Parathyroid adenoma (tissue), 2 donors: Measurements from ENCODE around the gene PKP4.
"Not testable (repeated sequence)": the region's sequence is repeated elsewhere in the genome, so short reads cannot be mapped to it uniquely, and the experiment has no call there.

Experiments
- H2AFZ ChIP-seq: fragments of 300-600 bp; sonication (generic); one replicate; pipeline ENCODE4 v1.7.0; 2017; ENCODE audit warnings: antibody characterized with exemption, mild to moderate bottlenecking
- H3K27ac ChIP-seq: fragments of 300-600 bp; sonication (generic); one replicate; pipeline ENCODE4 v1.7.0; 2017
- H3K27me3 ChIP-seq: fragments of 300-600 bp; sonication (generic); one replicate; pipeline ENCODE4 v1.7.0; 2017; ENCODE audit warnings: low read length; ENCODE audit not compliant: control insufficient read depth, insufficient read depth
- H3K36me3 ChIP-seq: fragments of 300-600 bp; sonication (generic); one replicate; pipeline ENCODE4 v1.7.0; 2017; ENCODE audit warnings: low read length; ENCODE audit not compliant: control insufficient read depth, insufficient read depth
- H3K4me1 ChIP-seq: fragments of 300-600 bp; sonication (generic); one replicate; pipeline ENCODE4 v1.7.0; 2017; ENCODE audit warnings: control low read depth
- H3K4me2 ChIP-seq: fragments of 300-600 bp; sonication (generic); one replicate; pipeline ENCODE4 v1.7.0; 2017; ENCODE audit warnings: low read length
- H3K4me3 ChIP-seq: fragments of 300-600 bp; sonication (generic); one replicate; pipeline ENCODE4 v1.7.0; 2017; ENCODE audit warnings: low read depth, low read length
- H3K79me2 ChIP-seq: fragments of 300-600 bp; sonication (generic); one replicate; pipeline ENCODE4 v1.7.0; 2017; ENCODE audit warnings: control low read depth
- H3K9ac ChIP-seq: fragments of 300-600 bp; sonication (generic); one replicate; pipeline ENCODE4 v1.7.0; 2017; ENCODE audit warnings: mild to moderate bottlenecking
- H3K9me3 ChIP-seq: fragments of 300-600 bp; sonication (generic); one replicate; pipeline ENCODE4 v1.7.0; 2017; ENCODE audit warnings: low read length; ENCODE audit not compliant: control insufficient read depth
- CTCF ChIP-seq: fragments of 300-600 bp; sonication (generic); IDR thresholded peaks from one replicate; pipeline ENCODE4 v1.7.0; 2017; ENCODE audit warnings: antibody characterized with exemption, mild to moderate bottlenecking
- donor health status: primary hyperparathyroidism.

Gene PKP4

GRCh38 chr2:158701101-158701500 is 244.3 kb downstream of the PKP4 start:
- no peak for TF ChIP-seq CTCF

GRCh38 chr2:158702740-158703139 is 246.0 kb downstream of the PKP4 start:
- no peak overlapping the region for H3K4me2 ChIP-seq
- no peak overlapping the region for H3K27ac ChIP-seq
- TF ChIP-seq CTCF: no peak
- no peaks in the 10 kb centered on the region for H3K9me3 ChIP-seq
- H3K79me2 ChIP-seq: no peaks in the 10 kb centered on the region
- no peak overlapping the region for H3K4me3 ChIP-seq
- no peaks in the 10 kb centered on the region for H3K36me3 ChIP-seq
- no peak overlapping the region for H2AFZ ChIP-seq
- no peaks in the 10 kb centered on the region for H3K4me1 ChIP-seq
- no peak overlapping the region for H3K9ac ChIP-seq
- no peaks in the 10 kb centered on the region for H3K27me3 ChIP-seq

More at GRCh38 chr2:158701101-158701500, 244.3 kb downstream of the PKP4 start:
- no peak overlapping the region for H3K27ac ChIP-seq
- no peaks in the 10 kb centered on the region for H3K4me1 ChIP-seq
- no peak overlapping the region for H3K9ac ChIP-seq
- H3K9me3 ChIP-seq: no peaks in the 10 kb centered on the region
- no peaks in the 10 kb centered on the region for H3K79me2 ChIP-seq
- no peak overlapping the region for H3K4me3 ChIP-seq
- H2AFZ ChIP-seq: no peak overlapping the region
- H3K4me2 ChIP-seq: no peak overlapping the region
- H3K27me3 ChIP-seq: no peaks in the 10 kb centered on the region
- H3K36me3 ChIP-seq: no peaks in the 10 kb centered on the region

- H3K9me3 ChIP-seq, H3K4me1 ChIP-seq, H3K9ac ChIP-seq, H3K4me2 ChIP-seq, H3K4me3 ChIP-seq, H3K79me2 ChIP-seq, H3K27me3 ChIP-seq, H3K27ac ChIP-seq, H2AFZ ChIP-seq, H3K36me3 ChIP-seq: not testable (repeated sequence)
Observed at GRCh38 chr2:158704724-158705465, 248.1 kb downstream of the PKP4 start.

- H3K27ac ChIP-seq: no peak overlapping the region
- H3K4me3 ChIP-seq: no peak overlapping the region
- H3K9me3 ChIP-seq: no peaks in the 10 kb centered on the region
- no peaks in the 10 kb centered on the region for H3K4me1 ChIP-seq
- no peaks in the 10 kb centered on the region for H3K36me3 ChIP-seq
- no peak for TF ChIP-seq CTCF
- H3K4me2 ChIP-seq: no peak overlapping the region
- H3K27me3 ChIP-seq: no peaks in the 10 kb centered on the region
- no peak overlapping the region for H2AFZ ChIP-seq
- no peaks in the 10 kb centered on the region for H3K79me2 ChIP-seq
- H3K9ac ChIP-seq: no peak overlapping the region
Observed at GRCh38 chr2:158712791-158713522, 256.2 kb downstream of the PKP4 start.

- TF ChIP-seq CTCF: no peak
Observed at GRCh38 chr2:158713523-158714138, 256.9 kb downstream of the PKP4 start.

More at GRCh38 chr2:158713523-158714138, 256.9 kb downstream of the PKP4 start:
- H2AFZ ChIP-seq: no peak overlapping the region
- H3K79me2 ChIP-seq: no peaks in the 10 kb centered on the region
- no peaks in the 10 kb centered on the region for H3K36me3 ChIP-seq
- no peak overlapping the region for H3K27ac ChIP-seq
- no peaks in the 10 kb centered on the region for H3K27me3 ChIP-seq
- no peak overlapping the region for H3K9ac ChIP-seq
- no peaks in the 10 kb centered on the region for H3K4me1 ChIP-seq
- H3K9me3 ChIP-seq: no peaks in the 10 kb centered on the region
- no peak overlapping the region for H3K4me3 ChIP-seq
- no peak overlapping the region for H3K4me2 ChIP-seq
